MM.1S (cell line): ENCODE data around the gene RMND1.
A peak's percentile ranks its signal among the peaks of the same experiment; 100 is the strongest.

ENCODE experiments used
- DNase-seq: peaks from one replicate; pipeline ENCODE4 v3.0.0-alpha.2; 2015
- H2AFZ ChIP-seq: fragments of 300-600 bp; sonication (generic); 2 replicates; pipeline ENCODE4 v1.6.0; 2016; ENCODE audit warnings: antibody characterized with exemption, low read length
- H3F3A ChIP-seq: fragments of 300-600 bp; sonication (generic); 2 replicates; pipeline ENCODE4 v1.6.1; 2016; ENCODE audit warnings: mild to moderate bottlenecking, antibody characterized with exemption, low read length, moderate library complexity, mixed read lengths; ENCODE audit not compliant: insufficient read depth
- H3K27ac ChIP-seq: fragments of 300-600 bp; sonication (generic); 2 replicates; pipeline ENCODE4 v1.5.1; 2016; ENCODE audit warnings: mild to moderate bottlenecking, low read length
- H3K27me3 ChIP-seq: fragments of 300-600 bp; sonication (generic); replicated peaks from 2 replicates; pipeline ENCODE4 v1.6.0; 2016; ENCODE audit warnings: low read length; ENCODE audit not compliant: insufficient read depth
- H3K36me3 ChIP-seq: fragments of 300-600 bp; sonication (generic); replicated peaks from 2 replicates; pipeline ENCODE4 v1.6.1; 2016; ENCODE audit warnings: mild to moderate bottlenecking, low read length, mixed read lengths; ENCODE audit not compliant: insufficient read depth
- H3K4me1 ChIP-seq: fragments of 300-600 bp; sonication (generic); 2 replicates; pipeline ENCODE4 v1.6.1; 2016; ENCODE audit warnings: low read length, mixed read lengths
- H3K4me2 ChIP-seq: fragments of 300-600 bp; sonication (generic); 2 replicates; pipeline ENCODE4 v1.6.0; 2016; ENCODE audit warnings: low read depth, low read length
- H3K4me3 ChIP-seq: fragments of 300-600 bp; sonication (generic); 2 replicates; pipeline ENCODE4 v1.5.1; 2016; ENCODE audit warnings: low read length, mixed read lengths
- H3K79me2 ChIP-seq: fragments of 300-600 bp; sonication (generic); 2 replicates; pipeline ENCODE4 v1.6.1; 2016; ENCODE audit warnings: mixed run types, low read length, mixed read lengths
- H3K9ac ChIP-seq: fragments of 300-600 bp; sonication (generic); 2 replicates; pipeline ENCODE4 v1.6.1; 2016; ENCODE audit warnings: low read length, mixed read lengths
- H3K9me2 ChIP-seq: fragments of 300-600 bp; sonication (generic); replicated peaks from 2 replicates; pipeline ENCODE4 v1.6.1; 2016; ENCODE audit warnings: mild to moderate bottlenecking, low read length, mixed read lengths; ENCODE audit not compliant: insufficient read depth
- H3K9me3 ChIP-seq: fragments of 300-600 bp; sonication (generic); replicated peaks from 2 replicates; pipeline ENCODE4 v1.6.1; 2016; ENCODE audit warnings: mild to moderate bottlenecking, low read length, mixed read lengths; ENCODE audit not compliant: insufficient read depth
- H4K20me1 ChIP-seq: fragments of 300-600 bp; sonication (generic); 2 replicates; pipeline ENCODE4 v1.6.1; 2016; ENCODE audit warnings: mild to moderate bottlenecking, low read length, moderate library complexity, mixed read lengths; ENCODE audit not compliant: insufficient read depth
- CTCF ChIP-seq: fragments of 300-600 bp; sonication (generic); IDR thresholded peaks from 2 replicates; pipeline ENCODE4 v1.5.1; 2016; ENCODE audit warnings: antibody characterized with exemption, low read length, mixed read lengths
- EZH2 ChIP-seq: fragments of 300-600 bp; sonication (generic); optimal IDR thresholded peaks from 2 replicates; pipeline ENCODE3; 2017; ENCODE audit warnings: low read depth, mild to moderate bottlenecking, antibody characterized with exemption, low read length, mixed read lengths
- EZH2phosphoT487 ChIP-seq: fragments of 300-600 bp; sonication (generic); IDR thresholded peaks from 2 replicates; pipeline ENCODE4 v1.6.1; 2018; ENCODE audit warnings: antibody characterized with exemption, low read length

The RMND1 gene

GRCh38 chr6:151494235-151494935 lies 42.5 kb upstream of the RMND1 start:
- TF ChIP-seq EZH2 (no peak), CTCF (no peak), EZH2phosphoT487 (no peak)
- Histone ChIP-seq H3K9me2 (no peaks in the 10 kb centered on the region), H2AFZ (peak overlapping the region; percentile 48), H3K4me3 (peak overlapping the region; percentile 55), H3K9ac (peak overlapping the region; percentile 37; the same call in 1 of the 2 replicates), H3K79me2 (no peaks in the 10 kb centered on the region), H3K27me3 (no peaks in the 10 kb centered on the region), H3K4me1 (0 out of 2 replicates have a peak, but pooled peaks cover 4% of the 10 kb centered on the region), H3K9me3 (no peaks in the 10 kb centered on the region), H4K20me1 (no peaks in the 10 kb centered on the region), H3K27ac (no peak overlapping the region), H3K36me3 (no peaks in the 10 kb centered on the region), H3F3A (no peaks in the 10 kb centered on the region), H3K4me2 (peak overlapping the region; percentile 76)
- peak; percentile 11 for DNase-seq

- peak; percentile 7 for DNase-seq
- Histone ChIP-seq H3K9ac (peak within 1 kb of the TSS; percentile 37; the same call in 1 of the 2 replicates), H3K4me3 (peak within 1 kb of the TSS; percentile 55)
These were observed 41.9 kb upstream of the RMND1 start, which contains the start of gene CCDC170 for GRCh38 chr6:151493804-151494234. Gene CCDC170 (plus strand): TSS chr6:151494017. CDS start chr6:151494129, 112 bp downstream.

GRCh38 chr6:151493161-151493803 lies 41.4 kb upstream of the RMND1 start:
- H4K20me1 ChIP-seq = no peaks in the 10 kb centered on the region
- H2AFZ ChIP-seq = no peak overlapping the region; the same call in 1 of the 2 replicates
- TF ChIP-seq CTCF = no peak
- TF ChIP-seq EZH2 = no peak
- TF ChIP-seq EZH2phosphoT487 = no peak
- H3K4me1 ChIP-seq = 0 out of 2 replicates have a peak, but pooled peaks cover 4% of the 10 kb centered on the region
- no peak overlapping the region for H3K27ac ChIP-seq
- H3K4me2 ChIP-seq = peak overlapping the region; percentile 76; the same call in 1 of the 2 replicates
- peak overlapping the region; percentile 55 for H3K4me3 ChIP-seq
- H3K9me3 ChIP-seq = no peaks in the 10 kb centered on the region
- H3K9me2 ChIP-seq = no peaks in the 10 kb centered on the region
- no peaks in the 10 kb centered on the region for H3F3A ChIP-seq
- no peaks in the 10 kb centered on the region for H3K27me3 ChIP-seq
- no peaks in the 10 kb centered on the region for H3K79me2 ChIP-seq
- no peak for DNase-seq
- H3K9ac ChIP-seq = no peak overlapping the region
- H3K36me3 ChIP-seq = no peaks in the 10 kb centered on the region

More at GRCh38 chr6:151493804-151494234, 41.9 kb upstream of the RMND1 start, which contains the start of gene CCDC170:
- Histone ChIP-seq H3K27me3 (no peaks in the 10 kb centered on the region), H3K9me3 (no peaks in the 10 kb centered on the region), H3K27ac (no peak within 1 kb of the TSS), H3K4me1 (0 out of 2 replicates have a peak, but pooled peaks cover 4% of the 10 kb centered on the region), H3K79me2 (no peaks in the 10 kb centered on the region), H3F3A (no peaks in the 10 kb centered on the region), H2AFZ (peak within 1 kb of the TSS; percentile 48), H4K20me1 (no peaks in the 10 kb centered on the region), H3K4me2 (peak within 1 kb of the TSS; percentile 76), H3K9me2 (no peaks in the 10 kb centered on the region), H3K36me3 (no peaks in the 10 kb centered on the region)
- TF ChIP-seq EZH2 = no peak
- no peak for TF ChIP-seq CTCF
- TF ChIP-seq EZH2phosphoT487 = no peak
